Occipital lobe (tissue), 3 donors: ENCODE measurements around the gene TGM1. TPM values are rescaled to one million over a fixed set of nuclear protein-coding genes. Genes with fewer than 3 reads are reported as not detected.
"Not testable (repeated sequence)": the region's sequence is repeated elsewhere in the genome, so short reads cannot be mapped to it uniquely, and the experiment has no call there.

Experiments used
- DNase-seq: peaks from one replicate; lab custom pipeline; 2025; lab: John Stamatoyannopoulos, UW
- small RNA-seq: library from RNA; depleted of rRNA; stranded (forward); fragments of <200 nt; gene quantifications from one replicate; pipeline ENCODE3, GENCODE V24; 2014
- total RNA-seq: library from RNA; depleted of rRNA; stranded (reverse); fragments of >200 nt; gene quantifications from one replicate; pipeline ENCODE4 v1.2.3, GENCODE V29; 2014

Gene TGM1
- total RNA-seq, 1 donor from 2014 or later = 0.94 TPM

GRCh38 chr14:24207104-24207551 is 55.8 kb downstream of the TGM1 start:
- DNase-seq = no peak

DNA sequence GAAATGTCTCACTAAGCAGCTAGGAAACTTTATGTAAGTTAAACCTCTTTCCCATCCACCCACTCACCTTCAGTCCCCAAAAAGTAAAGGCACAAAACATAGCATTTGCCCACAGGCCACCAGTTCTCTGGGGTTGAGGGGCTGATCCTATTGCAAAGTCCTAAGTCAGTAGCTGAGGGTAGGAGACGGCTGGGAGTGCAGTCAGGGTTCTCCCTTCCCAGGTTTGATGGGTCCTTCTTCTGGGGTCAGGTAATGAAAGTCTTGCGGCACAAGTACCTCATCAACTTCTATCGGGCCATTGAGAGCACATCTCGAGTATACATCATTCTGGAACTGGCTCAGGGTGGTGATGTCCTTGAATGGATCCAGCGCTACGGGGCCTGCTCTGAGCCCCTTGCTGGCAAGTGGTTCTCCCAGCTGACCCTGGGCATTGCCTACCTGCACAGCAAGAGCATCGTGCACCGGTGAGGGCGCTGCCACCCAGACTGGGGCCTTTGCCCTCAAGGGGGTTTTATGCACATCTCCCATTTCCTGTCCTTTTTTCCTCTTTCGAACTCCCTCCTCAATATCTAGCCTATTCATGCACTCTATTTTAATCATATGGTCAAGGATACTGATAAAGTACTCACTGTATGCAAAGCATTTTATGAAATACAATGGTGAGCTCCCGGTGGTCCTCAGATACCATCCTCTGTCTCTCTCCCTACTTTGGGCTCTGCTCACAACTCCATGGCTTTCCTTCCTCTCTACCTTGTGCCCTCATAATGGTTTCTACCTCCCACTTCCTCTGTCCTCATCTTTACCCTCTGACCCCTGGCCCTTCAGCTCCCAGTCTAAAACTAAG is 56.5 kb downstream of the TGM1 start:
- DNase-seq = no peak

DNA sequence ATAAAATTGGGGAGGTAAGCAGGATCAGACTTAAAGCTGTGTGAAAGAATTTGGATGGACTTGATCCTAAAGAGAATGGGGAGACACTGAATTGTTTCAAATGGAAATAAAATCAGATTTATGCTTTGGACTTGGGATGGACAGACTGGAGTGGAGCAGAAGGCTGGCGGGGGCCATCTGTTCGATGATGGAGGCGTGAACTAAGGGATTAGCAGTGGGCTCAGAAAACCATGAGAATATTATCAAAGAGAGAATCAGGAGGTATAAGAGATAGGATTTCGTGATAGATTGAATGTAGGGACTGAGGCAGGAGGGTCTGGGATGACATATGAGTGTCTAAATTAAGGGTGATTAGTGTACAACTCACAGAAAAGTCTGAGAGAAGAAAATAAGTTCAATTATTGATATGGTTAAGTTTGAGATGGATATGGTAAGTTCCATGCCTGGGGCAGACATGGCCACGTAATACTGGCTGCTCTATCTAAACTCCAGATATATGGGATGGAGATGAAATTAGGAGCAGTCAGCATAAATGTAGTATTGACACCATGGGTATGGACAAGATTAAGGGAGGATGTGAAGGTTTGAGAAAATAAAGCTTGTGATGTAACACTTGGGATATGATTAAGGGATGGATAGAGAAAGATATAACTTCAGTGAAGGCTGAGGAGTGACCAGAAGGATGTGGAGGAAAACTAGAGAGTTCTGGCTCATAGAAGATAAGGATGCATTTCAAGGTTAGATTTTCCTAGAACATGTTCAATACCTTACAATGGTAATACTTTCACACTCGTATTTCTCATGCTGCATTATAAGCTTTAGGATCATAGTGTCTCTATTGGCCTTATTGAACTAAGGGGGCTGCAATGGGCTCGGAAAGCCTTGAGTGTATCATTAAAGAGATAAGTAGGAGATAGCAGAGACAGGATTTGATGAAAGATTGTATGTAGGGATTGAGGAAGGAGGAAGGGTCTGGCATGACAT is 58.5 kb downstream of the TGM1 start:
- no peak for DNase-seq

DNA sequence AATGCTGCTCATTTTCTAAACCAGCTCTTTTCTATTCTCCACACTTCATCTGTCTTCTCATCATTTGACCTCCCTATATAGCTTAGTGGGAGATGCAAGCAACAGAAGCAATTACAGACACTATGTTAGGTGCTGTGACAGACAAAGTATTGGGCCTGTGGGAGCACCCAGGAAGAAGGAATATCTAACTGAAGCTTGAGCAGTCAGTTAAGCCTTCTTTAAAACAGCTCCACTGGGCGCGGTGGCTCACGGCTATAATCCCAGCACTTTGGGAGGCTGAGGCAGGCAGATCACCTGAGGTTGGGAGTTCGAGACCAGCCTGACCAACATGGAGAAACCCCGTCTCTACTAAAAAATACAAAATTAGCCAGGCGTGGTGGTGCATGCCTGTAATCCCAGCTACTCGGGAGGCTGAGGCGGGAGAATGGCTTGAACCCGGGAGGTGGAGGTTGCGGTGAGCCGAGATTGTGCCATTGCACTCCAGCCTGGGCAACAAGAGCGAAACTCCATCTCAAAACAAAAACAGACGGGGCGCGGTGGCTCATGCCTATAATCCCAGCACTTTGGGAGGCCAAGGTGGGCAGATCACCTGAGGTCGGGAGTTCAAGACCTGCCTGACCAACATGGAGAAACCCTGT is 59.6 kb downstream of the TGM1 start:
- DNase-seq = not testable (repeated sequence)

GRCh38 chr14:24202538-24202937 is 60.4 kb downstream of the TGM1 start:
- DNase-seq = not testable (repeated sequence)

Small RNA genes within 50 kb of the gene (small RNA-seq; reads per million reads assigned to genes)
- not detected for gene CHMP4A
- 0.15 reads per million for gene MDP1

Other genes with a start within 250 kb of the TGM1 start
- 24.2 TPM for gene CARMIL3, start 211.2 kb downstream of the TGM1 start, total RNA-seq
- 10.8 TPM for gene CPNE6, start 191.6 kb downstream of the TGM1 start, total RNA-seq
- gene PCK2, start 168.9 kb downstream of the TGM1 start, total RNA-seq = 1.1 TPM
- 60.0 TPM for gene DCAF11, start 148.4 kb downstream of the TGM1 start, total RNA-seq
- gene NRL, start 148.2 kb downstream of the TGM1 start, total RNA-seq = 0.94 TPM
- gene FITM1, start 132.5 kb downstream of the TGM1 start, total RNA-seq = not detected
- gene PSME1, start 127.0 kb downstream of the TGM1 start, total RNA-seq = 24.5 TPM
- 9.5 TPM for gene EMC9, start 121.6 kb downstream of the TGM1 start, total RNA-seq
- 26.0 TPM for gene PSME2, start 116.6 kb downstream of the TGM1 start, total RNA-seq
- gene RNF31, start 115.7 kb downstream of the TGM1 start, total RNA-seq = 20.4 TPM
- gene IRF9, start 101.9 kb downstream of the TGM1 start, total RNA-seq = 20.7 TPM
- 20.4 TPM for gene REC8, start 91.1 kb downstream of the TGM1 start, total RNA-seq
- 11.7 TPM for gene IPO4, start 74.4 kb downstream of the TGM1 start, total RNA-seq
- 20.6 TPM for gene TM9SF1, start 67.7 kb downstream of the TGM1 start, total RNA-seq
- not detected for gene TSSK4, start 57.5 kb downstream of the TGM1 start, total RNA-seq
- gene CHMP4A, start 49.7 kb downstream of the TGM1 start, total RNA-seq = 41.5 TPM
- gene MDP1, start 47.1 kb downstream of the TGM1 start, total RNA-seq = 15.6 TPM
- gene NEDD8, start 30.8 kb downstream of the TGM1 start, total RNA-seq = 51.3 TPM
- 38.8 TPM for gene GMPR2, start 30.2 kb downstream of the TGM1 start, total RNA-seq
- gene TINF2, start 20.6 kb downstream of the TGM1 start, total RNA-seq = 45.1 TPM
- gene RABGGTA, start 8.4 kb upstream of the TGM1 start, total RNA-seq = 19.5 TPM
- 4.1 TPM for gene DHRS1, start 36.6 kb upstream of the TGM1 start, total RNA-seq
- 23.7 TPM for gene NOP9, start 36.7 kb upstream of the TGM1 start, total RNA-seq
- gene CIDEB, start 44.8 kb upstream of the TGM1 start, total RNA-seq = 3.4 TPM
- gene LTB4R2, start 47.0 kb upstream of the TGM1 start, total RNA-seq = 1.4 TPM
- 1.6 TPM for gene LTB4R, start 48.3 kb upstream of the TGM1 start, total RNA-seq
- gene ADCY4, start 71.9 kb upstream of the TGM1 start, total RNA-seq = 1.4 TPM
- gene RIPK3, start 76.8 kb upstream of the TGM1 start, total RNA-seq = 0.47 TPM
- 5.1 TPM for gene NFATC4, start 105.0 kb upstream of the TGM1 start, total RNA-seq
- gene NYNRIN, start 135.8 kb upstream of the TGM1 start, total RNA-seq = 15.0 TPM
- gene CBLN3, start 166.5 kb upstream of the TGM1 start, total RNA-seq = 0.47 TPM
- 16.7 TPM for gene KHNYN, start 166.8 kb upstream of the TGM1 start, total RNA-seq
- 17.0 TPM for gene SDR39U1, start 179.6 kb upstream of the TGM1 start, total RNA-seq
- not detected for gene CMA1, start 245.1 kb upstream of the TGM1 start, total RNA-seq